ENCODE data around the gene TXLNB.

DNA sequence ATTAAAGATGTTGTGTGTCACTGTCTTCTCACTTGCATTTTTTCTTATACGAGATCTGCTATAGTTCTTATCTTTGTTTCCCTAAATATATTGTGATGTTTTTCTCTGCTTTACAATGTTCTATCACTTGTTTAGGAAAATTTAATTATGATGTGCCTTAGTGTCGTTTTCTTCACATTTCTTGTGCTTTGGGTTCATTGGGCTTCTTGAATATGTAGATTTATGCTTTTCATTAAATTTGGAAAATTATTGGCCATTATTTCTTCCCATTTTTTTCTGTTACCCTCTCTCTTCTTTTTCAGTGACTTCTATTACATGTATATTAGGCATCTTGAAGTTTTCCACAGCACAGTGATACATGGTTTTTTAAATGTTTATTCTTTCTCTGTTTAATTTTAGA is 49.3 kb upstream of the TXLNB start:
- TF ChIP-seq JUND (IDR thresholded peaks at IDR 0.05) (no peak), RAD21 (IDR thresholded peaks at IDR 0.05) (no peak), GABPA (IDR thresholded peaks at IDR 0.05 in 1 of 2, conservative IDR thresholded peaks at IDR 0.05 in 1 of 2) (no peak), TAF1 (conservative IDR thresholded peaks at IDR 0.05) (no peak), FOXA1 (IDR thresholded peaks at IDR 0.05) (no peak), SP1 (IDR thresholded peaks at IDR 0.05) (no peak), FOXA2 (IDR thresholded peaks at IDR 0.05) (no peak), HNF4G (IDR thresholded peaks at IDR 0.05) (no peak)
- TF ChIP-seq, protein P1, sequence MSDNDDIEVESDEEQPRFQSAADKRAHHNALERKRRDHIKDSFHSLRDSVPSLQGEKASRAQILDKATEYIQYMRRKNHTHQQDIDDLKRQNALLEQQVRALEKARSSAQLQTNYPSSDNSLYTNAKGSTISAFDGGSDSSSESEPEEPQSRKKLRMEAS (IDR thresholded peaks at IDR 0.05) = no peak
- TF ChIP-seq, protein P2, sequence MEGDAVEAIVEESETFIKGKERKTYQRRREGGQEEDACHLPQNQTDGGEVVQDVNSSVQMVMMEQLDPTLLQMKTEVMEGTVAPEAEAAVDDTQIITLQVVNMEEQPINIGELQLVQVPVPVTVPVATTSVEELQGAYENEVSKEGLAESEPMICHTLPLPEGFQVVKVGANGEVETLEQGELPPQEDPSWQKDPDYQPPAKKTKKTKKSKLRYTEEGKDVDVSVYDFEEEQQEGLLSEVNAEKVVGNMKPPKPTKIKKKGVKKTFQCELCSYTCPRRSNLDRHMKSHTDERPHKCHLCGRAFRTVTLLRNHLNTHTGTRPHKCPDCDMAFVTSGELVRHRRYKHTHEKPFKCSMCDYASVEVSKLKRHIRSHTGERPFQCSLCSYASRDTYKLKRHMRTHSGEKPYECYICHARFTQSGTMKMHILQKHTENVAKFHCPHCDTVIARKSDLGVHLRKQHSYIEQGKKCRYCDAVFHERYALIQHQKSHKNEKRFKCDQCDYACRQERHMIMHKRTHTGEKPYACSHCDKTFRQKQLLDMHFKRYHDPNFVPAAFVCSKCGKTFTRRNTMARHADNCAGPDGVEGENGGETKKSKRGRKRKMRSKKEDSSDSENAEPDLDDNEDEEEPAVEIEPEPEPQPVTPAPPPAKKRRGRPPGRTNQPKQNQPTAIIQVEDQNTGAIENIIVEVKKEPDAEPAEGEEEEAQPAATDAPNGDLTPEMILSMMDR (IDR thresholded peaks at IDR 0.05; ENCODE audit: low read depth, low read length, missing input control) = no peak
- TF ChIP-seq, protein P3, sequence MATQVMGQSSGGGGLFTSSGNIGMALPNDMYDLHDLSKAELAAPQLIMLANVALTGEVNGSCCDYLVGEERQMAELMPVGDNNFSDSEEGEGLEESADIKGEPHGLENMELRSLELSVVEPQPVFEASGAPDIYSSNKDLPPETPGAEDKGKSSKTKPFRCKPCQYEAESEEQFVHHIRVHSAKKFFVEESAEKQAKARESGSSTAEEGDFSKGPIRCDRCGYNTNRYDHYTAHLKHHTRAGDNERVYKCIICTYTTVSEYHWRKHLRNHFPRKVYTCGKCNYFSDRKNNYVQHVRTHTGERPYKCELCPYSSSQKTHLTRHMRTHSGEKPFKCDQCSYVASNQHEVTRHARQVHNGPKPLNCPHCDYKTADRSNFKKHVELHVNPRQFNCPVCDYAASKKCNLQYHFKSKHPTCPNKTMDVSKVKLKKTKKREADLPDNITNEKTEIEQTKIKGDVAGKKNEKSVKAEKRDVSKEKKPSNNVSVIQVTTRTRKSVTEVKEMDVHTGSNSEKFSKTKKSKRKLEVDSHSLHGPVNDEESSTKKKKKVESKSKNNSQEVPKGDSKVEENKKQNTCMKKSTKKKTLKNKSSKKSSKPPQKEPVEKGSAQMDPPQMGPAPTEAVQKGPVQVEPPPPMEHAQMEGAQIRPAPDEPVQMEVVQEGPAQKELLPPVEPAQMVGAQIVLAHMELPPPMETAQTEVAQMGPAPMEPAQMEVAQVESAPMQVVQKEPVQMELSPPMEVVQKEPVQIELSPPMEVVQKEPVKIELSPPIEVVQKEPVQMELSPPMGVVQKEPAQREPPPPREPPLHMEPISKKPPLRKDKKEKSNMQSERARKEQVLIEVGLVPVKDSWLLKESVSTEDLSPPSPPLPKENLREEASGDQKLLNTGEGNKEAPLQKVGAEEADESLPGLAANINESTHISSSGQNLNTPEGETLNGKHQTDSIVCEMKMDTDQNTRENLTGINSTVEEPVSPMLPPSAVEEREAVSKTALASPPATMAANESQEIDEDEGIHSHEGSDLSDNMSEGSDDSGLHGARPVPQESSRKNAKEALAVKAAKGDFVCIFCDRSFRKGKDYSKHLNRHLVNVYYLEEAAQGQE (IDR thresholded peaks at IDR 0.05) = no peak

Data from liver (tissue), 3 donors.